Body of pancreas (tissue), 4 donors: ENCODE results near the gene HOXB9. TPM values are rescaled to one million over a fixed set of nuclear protein-coding genes. Genes with fewer than 3 reads are reported as not detected.

Experiments
- ATAC-seq: fragments of 150-250 bp; one replicate; pipeline ENCODE4 v1.9.1; 2016
- DNase-seq, 4 donors: peaks; one replicate each; pipeline ENCODE4 v3.0.0-alpha.2; 2019
- H3K27ac ChIP-seq, 4 donors: fragments of 200-600 bp; sonication (generic); 1 replicate in 3 of 4; 2 replicates in 1 of 4; pipeline versions ENCODE4 v1.5.1 to v1.6.1; 2016 to 2019; ENCODE audit warnings: mild to moderate bottlenecking in 1 of 4, mixed read lengths in 1 of 4, moderate library complexity in 1 of 4
- H3K27me3 ChIP-seq, 2 donors: fragments of 200-600 bp; sonication (generic); one replicate each; pipeline ENCODE4 v1.6.0; 2016; ENCODE audit warnings: mild to moderate bottlenecking in 1 of 2
- H3K36me3 ChIP-seq, 2 donors: fragments of 200-600 bp; sonication (generic); replicated peaks in 1 of 2; 2 replicates each; pipeline ENCODE4 v1.5.1; 2016; ENCODE audit warnings: low read depth in 2 of 2; ENCODE audit not compliant: insufficient read depth in 1 of 2
- H3K4me1 ChIP-seq: fragments of 200-600 bp; sonication (generic); one replicate; pipeline ENCODE4 v1.6.0; 2016
- H3K4me3 ChIP-seq, 2 donors: fragments of 200-600 bp; sonication (generic); 1 replicate in 1 of 2; 2 replicates in 1 of 2; pipeline ENCODE4 v1.5.1; 2016 to 2019
- H3K9me3 ChIP-seq, 3 donors: fragments of 200-600 bp; sonication (generic); 1 replicate in 2 of 3; 2 replicates in 1 of 3; pipeline ENCODE4 v1.5.1; 2016
- CTCF ChIP-seq, 7 experiments: fragments of 450-650 bp in 4 of 7; fragments of 200-600 bp in 3 of 7; sonication (generic) in 3 of 7; IDR thresholded peaks; one replicate each; pipeline ENCODE4 v1.5.1; 2016 to 2019; ENCODE audit warnings: antibody characterized with exemption in 7 of 7
- POLR2A ChIP-seq, 3 donors: fragments of 450-650 bp; IDR thresholded peaks; one replicate each; pipeline ENCODE4 v1.6.1; 2016; ENCODE audit warnings: antibody characterized with exemption in 3 of 3, mild to moderate bottlenecking in 2 of 3
- WGBS, 2 donors: methylation state at CpG; one replicate each; pipeline ENCODE4 v1.1.5; 2017; 5-methylcytosine and 5-hydroxymethylcytosine counted together
- intact Hi-C: fragments of 100-400 bp; cut with DNase I; formaldehyde crosslinking; loops from one replicate; pipeline ENCODE4 v1.15.1; 2023
- total RNA-seq, 2 donors: library from RNA; depleted of rRNA; stranded (reverse); fragments of >200 nt; gene quantifications; one replicate each; pipeline ENCODE4 v1.1.0, GENCODE V29; 2016

Gene HOXB9
- total RNA-seq, 2 donors from 2014 or later, result not detected

DNA sequence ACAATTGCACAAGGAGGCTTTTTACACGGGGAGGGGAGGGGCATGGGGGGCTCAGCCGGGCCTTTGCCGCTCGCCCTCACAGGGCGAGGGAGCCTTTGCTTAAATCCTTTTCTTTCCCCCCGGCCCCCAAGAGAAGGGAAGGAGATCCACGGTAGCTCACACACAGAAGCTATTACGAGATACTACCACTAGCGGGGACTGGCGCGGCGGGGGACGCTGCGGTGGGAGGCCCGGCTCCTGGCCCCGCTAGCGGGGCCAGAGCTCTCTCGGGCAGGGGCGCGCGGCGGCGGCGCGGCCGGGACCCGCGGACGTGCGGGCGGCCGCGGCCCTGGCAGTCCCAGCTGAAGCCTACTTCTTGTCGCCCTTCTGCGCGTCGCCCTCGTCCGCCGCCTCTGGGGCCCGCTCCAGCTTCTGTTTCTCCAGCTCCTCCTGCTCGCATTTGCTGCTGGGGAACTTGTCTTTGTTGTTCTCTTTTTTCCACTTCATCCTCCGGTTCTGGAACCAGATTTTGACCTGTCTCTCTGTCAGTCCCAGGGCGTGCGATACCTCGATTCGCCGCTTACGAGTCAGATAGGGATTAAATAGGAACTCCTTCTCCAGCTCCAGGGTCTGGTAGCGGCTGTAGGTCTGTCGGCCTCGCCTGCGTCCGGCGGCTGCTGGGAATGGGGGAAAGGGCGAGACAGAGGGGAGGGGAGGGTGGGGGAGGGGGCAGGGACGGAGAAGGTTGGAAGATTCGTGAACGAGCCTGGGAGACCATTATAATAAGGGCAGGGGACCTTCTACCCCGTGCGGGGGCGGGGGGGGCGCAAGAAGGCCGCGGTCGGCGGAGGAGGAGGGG is 13.1 kb downstream of the HOXB9 start:
- Histone ChIP-seq H3K4me1 (peaks cover 34% of the 10 kb centered on the region), H3K27me3 (peaks cover 3 to 74% of the 10 kb centered on the region in 2 donors), H3K9me3 (no peaks in the 10 kb centered on the region), H3K36me3 (no peaks in the 10 kb centered on the region), H3K27ac (no peak overlapping the region), H3K4me3 (no peak overlapping the region)
- ATAC-seq (peak; percentile 19), DNase-seq (peak in 1 of 4 donors; percentile 31)
- intact Hi-C loops, result loop anchor here (10.0 kb wide), 1 partner anchor 278 kb away; no protein-coding TSS in a partner anchor
- TF ChIP-seq POLR2A (IDR thresholded peaks at IDR 0.05), result no peak
- TF ChIP-seq CTCF (IDR thresholded peaks at IDR 0.05), result peak in 2 of 7 experiments; percentile 16 to 19
- 4 to 5% methylated on average over 46 to 67 of the region's 67 CpGs for WGBS, 2 donors

GRCh38 chr17:48612456-48612853 is 13.7 kb downstream of the HOXB9 start:
- no peak overlapping the region for H3K4me3 ChIP-seq
- intact Hi-C loops, result loop anchor here (10.0 kb wide), 1 partner anchor 278 kb away; no protein-coding TSS in a partner anchor
- peaks cover 3 to 68% of the 10 kb centered on the region in 2 donors for H3K27me3 ChIP-seq
- ATAC-seq (no peak), DNase-seq (no peak)
- H3K9me3 ChIP-seq, result no peaks in the 10 kb centered on the region
- H3K27ac ChIP-seq, result no peak overlapping the region
- no peaks in the 10 kb centered on the region for H3K36me3 ChIP-seq
- 4 to 9% methylated on average over 15 of the region's 15 CpGs for WGBS, 2 donors
- TF ChIP-seq POLR2A (IDR thresholded peaks at IDR 0.05), result no peak
- no peak for TF ChIP-seq CTCF (IDR thresholded peaks at IDR 0.05)
- H3K4me1 ChIP-seq, result peaks cover 34% of the 10 kb centered on the region

DNA sequence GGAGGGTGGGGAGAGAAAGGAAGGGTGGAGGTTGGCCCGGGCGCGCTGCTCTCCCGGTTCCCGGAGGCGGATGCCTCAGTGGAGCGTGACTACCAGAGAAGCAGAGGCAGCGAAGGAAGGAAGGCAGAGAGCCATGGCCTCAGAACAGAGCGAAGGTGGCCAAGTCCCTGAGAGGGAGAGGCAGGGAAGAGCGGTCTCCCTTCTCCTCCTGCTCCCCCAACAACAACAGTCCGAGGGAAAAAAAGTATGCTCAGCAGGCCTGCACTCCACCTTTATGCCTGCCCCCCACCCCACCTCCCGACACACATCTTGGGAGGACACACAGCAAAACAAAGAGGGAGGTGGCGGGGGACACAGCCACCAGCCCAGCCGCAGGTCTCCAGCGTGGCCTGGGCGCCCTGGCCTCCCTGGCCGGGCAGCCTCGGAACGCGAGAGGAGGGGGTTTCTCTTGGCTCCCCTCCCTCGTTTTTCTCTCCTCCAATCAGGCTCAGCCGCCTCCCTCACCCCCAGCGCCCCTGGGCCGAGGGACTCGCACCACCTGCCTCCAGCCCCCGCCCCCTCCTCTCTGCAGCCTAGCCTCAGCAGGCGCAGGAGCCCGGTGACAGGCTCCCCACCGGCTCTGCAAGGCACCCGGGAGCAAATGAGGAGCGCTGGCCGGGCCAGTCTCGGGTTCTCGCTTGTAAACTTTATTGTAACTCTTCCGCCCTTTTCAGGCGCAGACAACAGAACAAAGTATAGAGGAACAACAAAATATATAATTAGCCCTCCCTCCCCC is 14.3 kb downstream of the HOXB9 start:
- Histone ChIP-seq H3K9me3 (no peaks in the 10 kb centered on the region), H3K27me3 (peaks cover 3 to 69% of the 10 kb centered on the region in 2 donors), H3K36me3 (no peaks in the 10 kb centered on the region), H3K27ac (no peak overlapping the region), H3K4me1 (peaks cover 34% of the 10 kb centered on the region), H3K4me3 (no peak overlapping the region)
- 7 to 14% methylated on average over 34 to 36 of the region's 36 CpGs for WGBS, 2 donors
- DNase-seq, result no peak
- TF ChIP-seq POLR2A (IDR thresholded peaks at IDR 0.05), result no peak
- TF ChIP-seq CTCF (IDR thresholded peaks at IDR 0.05), result no peak
- ATAC-seq, result no peak
- intact Hi-C loops, result loop anchor here (10.0 kb wide), 1 partner anchor 277 kb away; no protein-coding TSS in a partner anchor

- intact Hi-C loops, result loop anchor here (10.0 kb wide), 1 partner anchor 276 kb away; no protein-coding TSS in a partner anchor
- Histone ChIP-seq H3K9me3 (no peaks in the 10 kb centered on the region), H3K36me3 (no peaks in the 10 kb centered on the region), H3K27ac (no peak overlapping the region), H3K27me3 (peaks cover 3 to 73% of the 10 kb centered on the region in 2 donors), H3K4me3 (no peak overlapping the region), H3K4me1 (peaks cover 34% of the 10 kb centered on the region)
- TF ChIP-seq CTCF (IDR thresholded peaks at IDR 0.05) (no peak), POLR2A (IDR thresholded peaks at IDR 0.05) (no peak)
- DNase-seq (no peak), ATAC-seq (no peak)
- WGBS, 2 donors, result 6 to 17% methylated on average over 22 of the region's 22 CpGs
These were observed 14.9 kb downstream of the HOXB9 start for GRCh38 chr17:48611213-48611612.
